Liver (tissue), 9 donors: Measurements from ENCODE around the gene NPTN. TPM values are rescaled to one million over a fixed set of nuclear protein-coding genes. Genes with fewer than 3 reads are reported as not detected.

Experiments
- DNase-seq: peaks from one replicate; pipeline ENCODE4 v3.0.0-alpha.2; 2017; ENCODE audit warnings: low spot score
- H3K27ac ChIP-seq, 2 donors: one replicate each; pipeline ENCODE4 v1.7.0; 2013; ENCODE audit warnings: inconsistent platforms in 2 of 2, low read length in 2 of 2, control low read depth in 1 of 2, low read depth in 1 of 2, mild to moderate bottlenecking in 1 of 2
- H3K27me3 ChIP-seq, 4 donors: one replicate each; pipeline versions ENCODE4 v1.6.1 to v1.7.0; 2013; ENCODE audit warnings: low read length in 3 of 4, inconsistent platforms in 1 of 4, mild to moderate bottlenecking in 1 of 4, moderate library complexity in 1 of 4; ENCODE audit not compliant: control insufficient read depth in 4 of 4, insufficient read depth in 4 of 4
- H3K36me3 ChIP-seq, 4 donors: one replicate each; pipeline versions ENCODE4 v1.6.1 to v1.7.0; 2013; ENCODE audit warnings: low read length in 3 of 4, mild to moderate bottlenecking in 3 of 4, low read depth in 1 of 4, moderate library complexity in 1 of 4; ENCODE audit not compliant: control insufficient read depth in 4 of 4, insufficient read depth in 3 of 4
- H3K4me1 ChIP-seq, 4 donors: one replicate each; pipeline versions ENCODE4 v1.6.1 to v1.7.0; 2013; ENCODE audit warnings: low read length in 3 of 4, mild to moderate bottlenecking in 3 of 4, moderate library complexity in 1 of 4; ENCODE audit not compliant: control insufficient read depth in 4 of 4, insufficient read depth in 4 of 4
- H3K4me3 ChIP-seq, 3 donors: one replicate each; pipeline versions ENCODE4 v1.6.1 to v1.7.0; 2013; ENCODE audit warnings: low read length in 3 of 3, control low read depth in 1 of 3, low read depth in 1 of 3, mild to moderate bottlenecking in 1 of 3
- H3K9ac ChIP-seq, 2 donors: one replicate each; pipeline ENCODE4 v1.7.0; 2013; ENCODE audit warnings: low read length in 2 of 2, mild to moderate bottlenecking in 2 of 2, moderate library complexity in 2 of 2, control low read depth in 1 of 2, low read depth in 1 of 2
- H3K9me3 ChIP-seq, 4 donors: one replicate each; pipeline versions ENCODE4 v1.6.1 to v1.7.0; 2013; ENCODE audit warnings: low read length in 3 of 4; ENCODE audit not compliant: control insufficient read depth in 4 of 4
- EGR1 ChIP-seq, 2 donors: IDR thresholded peaks; 2 replicates each; pipeline ENCODE4 v1.6.1; 2016 to 2018; ENCODE audit warnings: antibody characterized with exemption in 2 of 2, low read depth in 2 of 2
- FOXA1 ChIP-seq: IDR thresholded peaks from 2 replicates; pipeline ENCODE4 v1.6.1; 2016; ENCODE audit warnings: antibody characterized with exemption
- FOXA2 ChIP-seq: IDR thresholded peaks from 2 replicates; pipeline ENCODE4 v1.6.1; 2016; ENCODE audit warnings: antibody characterized with exemption
- GABPA ChIP-seq, 2 donors: IDR thresholded peaks in 1 of 2; conservative IDR thresholded peaks in 1 of 2; 2 replicates each; pipeline ENCODE4 v1.6.1; 2016; ENCODE audit warnings: antibody characterized with exemption in 2 of 2, mild to moderate bottlenecking in 1 of 2, moderate library complexity in 1 of 2
- HNF4A ChIP-seq, 2 donors: conservative IDR thresholded peaks; 2 replicates each; pipeline ENCODE4 v1.6.1; 2016; ENCODE audit warnings: antibody characterized with exemption in 2 of 2, mild to moderate bottlenecking in 2 of 2
- HNF4G ChIP-seq: IDR thresholded peaks from 2 replicates; pipeline ENCODE4 v1.6.1; 2016; ENCODE audit warnings: antibody characterized with exemption
- JUND ChIP-seq, 2 donors: IDR thresholded peaks; 2 replicates each; pipeline ENCODE4 v1.6.1; 2016; ENCODE audit warnings: antibody characterized with exemption in 2 of 2
- NR2F2 ChIP-seq: IDR thresholded peaks from 2 replicates; pipeline ENCODE4 v1.6.1; 2016; ENCODE audit warnings: antibody characterized with exemption
- RAD21 ChIP-seq, 2 donors: IDR thresholded peaks; 2 replicates each; pipeline ENCODE4 v1.6.1; 2016; ENCODE audit warnings: antibody characterized with exemption in 2 of 2, mild to moderate bottlenecking in 2 of 2
- RXRA ChIP-seq, 2 donors: IDR thresholded peaks; 2 replicates each; pipeline ENCODE4 v1.6.1; 2017 to 2018; ENCODE audit warnings: antibody characterized with exemption in 2 of 2, mild to moderate bottlenecking in 1 of 2
- SP1 ChIP-seq: IDR thresholded peaks from 2 replicates; pipeline ENCODE4 v1.6.1; 2018; ENCODE audit warnings: antibody characterized with exemption, mild to moderate bottlenecking
- TAF1 ChIP-seq: conservative IDR thresholded peaks from 2 replicates; pipeline ENCODE4 v1.6.1; 2016; ENCODE audit warnings: antibody characterized with exemption, mild to moderate bottlenecking
- YY1 ChIP-seq: IDR thresholded peaks from 2 replicates; pipeline ENCODE4 v1.6.1; 2016; ENCODE audit warnings: antibody characterized with exemption, mild to moderate bottlenecking
- WGBS: extraction: QIAGEN DNeasy Blood & Tissue Kit; methylation state at CpG from one replicate; pipeline ENCODE4 v1.1.7; 2013; 5-methylcytosine and 5-hydroxymethylcytosine counted together
- polyA plus RNA-seq, 2 donors: library from polyadenylated mRNA; stranded (reverse) in 1 of 2; unstranded in 1 of 2; fragments of 200-250 nt in 1 of 2; fragments of >200 nt in 1 of 2; fragmentation: Nextera tagmentation in 1 of 2; extraction: Ambion mirVana in 1 of 2; gene quantifications; one replicate each; pipeline versions ENCODE4 v1.2.1 to v1.2.3, GENCODE V29; 2013 to 2015
- total RNA-seq, 2 donors: library from RNA; depleted of rRNA; stranded (reverse); fragments of >200 nt; gene quantifications; one replicate each; pipeline ENCODE4 v1.2.3, GENCODE V29; 2014
- TF ChIP-seq, protein P1 (sequence below): IDR thresholded peaks from 2 replicates; pipeline ENCODE4 v1.6.1; 2016; ENCODE audit warnings: antibody characterized with exemption, mild to moderate bottlenecking
- TF ChIP-seq, protein P2 (sequence below): IDR thresholded peaks from 2 replicates; pipeline ENCODE4 v1.6.1; 2016; ENCODE audit warnings: antibody characterized with exemption
- TF ChIP-seq, protein P3 (sequence below): IDR thresholded peaks from 2 replicates; pipeline ENCODE4 v1.6.1; 2016; ENCODE audit warnings: antibody characterized with exemption
- TF ChIP-seq, protein P4 (sequence below): IDR thresholded peaks from 2 replicates; pipeline ENCODE4 v1.6.1; 2016; ENCODE audit warnings: antibody characterized with exemption
- TF ChIP-seq, protein P5 (sequence below): fragments of 150-350 bp; IDR thresholded peaks from 2 replicates; pipeline ENCODE4 v1.5.1; 2017; ENCODE audit warnings: improper control_type of control experiment, low read depth, low read length; ENCODE audit not compliant: missing input control
- donor health status: healthy.
- donor health status: healthy.
- donor health status: healthy.
- donor health status: healthy.
- donor health status: healthy.

The NPTN gene
- total and polyA plus RNA-seq, 4 donors = 16.8 to 42.4 (median 33.9) TPM

DNA sequence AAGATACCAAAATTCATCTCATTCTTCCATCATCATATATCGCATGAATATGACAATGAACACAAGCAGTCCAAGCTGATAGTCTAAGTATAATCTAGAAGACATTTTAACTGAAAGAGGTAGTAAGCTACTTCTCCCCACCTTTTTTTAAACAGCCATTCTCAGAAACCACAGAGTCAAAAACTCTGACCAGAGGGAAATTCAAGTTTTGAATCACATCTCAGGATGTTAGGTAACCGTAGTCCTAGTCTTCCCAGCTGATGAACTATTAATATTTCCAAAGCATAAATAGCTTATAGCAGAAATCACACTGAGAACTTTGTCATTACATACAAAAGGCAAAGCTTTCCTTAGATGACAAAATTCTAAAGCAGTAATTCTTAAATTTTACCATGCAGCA, 25.8 kb downstream of the NPTN start:
- TF ChIP-seq HNF4A (conservative IDR thresholded peaks at IDR 0.05) (no peak), GABPA (IDR thresholded peaks at IDR 0.05 in 1 of 2, conservative IDR thresholded peaks at IDR 0.05 in 1 of 2) (no peak), FOXA2 (no peak), SP1 (no peak), EGR1 (IDR thresholded peaks at IDR 0.05; ENCODE audit: low read depth in 2 of 2) (no peak), YY1 (no peak), TAF1 (no peak), HNF4G (no peak), FOXA1 (no peak), RXRA (IDR thresholded peaks at IDR 0.05) (no peak), RAD21 (IDR thresholded peaks at IDR 0.05) (no peak), JUND (IDR thresholded peaks at IDR 0.05) (no peak), NR2F2 (no peak)
- TF ChIP-seq, protein P1, sequence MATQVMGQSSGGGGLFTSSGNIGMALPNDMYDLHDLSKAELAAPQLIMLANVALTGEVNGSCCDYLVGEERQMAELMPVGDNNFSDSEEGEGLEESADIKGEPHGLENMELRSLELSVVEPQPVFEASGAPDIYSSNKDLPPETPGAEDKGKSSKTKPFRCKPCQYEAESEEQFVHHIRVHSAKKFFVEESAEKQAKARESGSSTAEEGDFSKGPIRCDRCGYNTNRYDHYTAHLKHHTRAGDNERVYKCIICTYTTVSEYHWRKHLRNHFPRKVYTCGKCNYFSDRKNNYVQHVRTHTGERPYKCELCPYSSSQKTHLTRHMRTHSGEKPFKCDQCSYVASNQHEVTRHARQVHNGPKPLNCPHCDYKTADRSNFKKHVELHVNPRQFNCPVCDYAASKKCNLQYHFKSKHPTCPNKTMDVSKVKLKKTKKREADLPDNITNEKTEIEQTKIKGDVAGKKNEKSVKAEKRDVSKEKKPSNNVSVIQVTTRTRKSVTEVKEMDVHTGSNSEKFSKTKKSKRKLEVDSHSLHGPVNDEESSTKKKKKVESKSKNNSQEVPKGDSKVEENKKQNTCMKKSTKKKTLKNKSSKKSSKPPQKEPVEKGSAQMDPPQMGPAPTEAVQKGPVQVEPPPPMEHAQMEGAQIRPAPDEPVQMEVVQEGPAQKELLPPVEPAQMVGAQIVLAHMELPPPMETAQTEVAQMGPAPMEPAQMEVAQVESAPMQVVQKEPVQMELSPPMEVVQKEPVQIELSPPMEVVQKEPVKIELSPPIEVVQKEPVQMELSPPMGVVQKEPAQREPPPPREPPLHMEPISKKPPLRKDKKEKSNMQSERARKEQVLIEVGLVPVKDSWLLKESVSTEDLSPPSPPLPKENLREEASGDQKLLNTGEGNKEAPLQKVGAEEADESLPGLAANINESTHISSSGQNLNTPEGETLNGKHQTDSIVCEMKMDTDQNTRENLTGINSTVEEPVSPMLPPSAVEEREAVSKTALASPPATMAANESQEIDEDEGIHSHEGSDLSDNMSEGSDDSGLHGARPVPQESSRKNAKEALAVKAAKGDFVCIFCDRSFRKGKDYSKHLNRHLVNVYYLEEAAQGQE = no peak
- TF ChIP-seq, protein P2, sequence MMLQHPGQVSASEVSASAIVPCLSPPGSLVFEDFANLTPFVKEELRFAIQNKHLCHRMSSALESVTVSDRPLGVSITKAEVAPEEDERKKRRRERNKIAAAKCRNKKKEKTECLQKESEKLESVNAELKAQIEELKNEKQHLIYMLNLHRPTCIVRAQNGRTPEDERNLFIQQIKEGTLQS = no peak
- TF ChIP-seq, protein P3, sequence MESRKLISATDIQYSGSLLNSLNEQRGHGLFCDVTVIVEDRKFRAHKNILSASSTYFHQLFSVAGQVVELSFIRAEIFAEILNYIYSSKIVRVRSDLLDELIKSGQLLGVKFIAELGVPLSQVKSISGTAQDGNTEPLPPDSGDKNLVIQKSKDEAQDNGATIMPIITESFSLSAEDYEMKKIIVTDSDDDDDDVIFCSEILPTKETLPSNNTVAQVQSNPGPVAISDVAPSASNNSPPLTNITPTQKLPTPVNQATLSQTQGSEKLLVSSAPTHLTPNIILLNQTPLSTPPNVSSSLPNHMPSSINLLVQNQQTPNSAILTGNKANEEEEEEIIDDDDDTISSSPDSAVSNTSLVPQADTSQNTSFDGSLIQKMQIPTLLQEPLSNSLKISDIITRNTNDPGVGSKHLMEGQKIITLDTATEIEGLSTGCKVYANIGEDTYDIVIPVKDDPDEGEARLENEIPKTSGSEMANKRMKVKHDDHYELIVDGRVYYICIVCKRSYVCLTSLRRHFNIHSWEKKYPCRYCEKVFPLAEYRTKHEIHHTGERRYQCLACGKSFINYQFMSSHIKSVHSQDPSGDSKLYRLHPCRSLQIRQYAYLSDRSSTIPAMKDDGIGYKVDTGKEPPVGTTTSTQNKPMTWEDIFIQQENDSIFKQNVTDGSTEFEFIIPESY = no peak
- TF ChIP-seq, protein P4, sequence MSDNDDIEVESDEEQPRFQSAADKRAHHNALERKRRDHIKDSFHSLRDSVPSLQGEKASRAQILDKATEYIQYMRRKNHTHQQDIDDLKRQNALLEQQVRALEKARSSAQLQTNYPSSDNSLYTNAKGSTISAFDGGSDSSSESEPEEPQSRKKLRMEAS = no peak
- TF ChIP-seq, protein P5, sequence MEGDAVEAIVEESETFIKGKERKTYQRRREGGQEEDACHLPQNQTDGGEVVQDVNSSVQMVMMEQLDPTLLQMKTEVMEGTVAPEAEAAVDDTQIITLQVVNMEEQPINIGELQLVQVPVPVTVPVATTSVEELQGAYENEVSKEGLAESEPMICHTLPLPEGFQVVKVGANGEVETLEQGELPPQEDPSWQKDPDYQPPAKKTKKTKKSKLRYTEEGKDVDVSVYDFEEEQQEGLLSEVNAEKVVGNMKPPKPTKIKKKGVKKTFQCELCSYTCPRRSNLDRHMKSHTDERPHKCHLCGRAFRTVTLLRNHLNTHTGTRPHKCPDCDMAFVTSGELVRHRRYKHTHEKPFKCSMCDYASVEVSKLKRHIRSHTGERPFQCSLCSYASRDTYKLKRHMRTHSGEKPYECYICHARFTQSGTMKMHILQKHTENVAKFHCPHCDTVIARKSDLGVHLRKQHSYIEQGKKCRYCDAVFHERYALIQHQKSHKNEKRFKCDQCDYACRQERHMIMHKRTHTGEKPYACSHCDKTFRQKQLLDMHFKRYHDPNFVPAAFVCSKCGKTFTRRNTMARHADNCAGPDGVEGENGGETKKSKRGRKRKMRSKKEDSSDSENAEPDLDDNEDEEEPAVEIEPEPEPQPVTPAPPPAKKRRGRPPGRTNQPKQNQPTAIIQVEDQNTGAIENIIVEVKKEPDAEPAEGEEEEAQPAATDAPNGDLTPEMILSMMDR = no peak
- Histone ChIP-seq H3K36me3 (no peaks in the 10 kb centered on the region), H3K27ac (no peak overlapping the region), H3K27me3 (no peaks in the 10 kb centered on the region), H3K9me3 (no peaks in the 10 kb centered on the region), H3K9ac (no peak overlapping the region), H3K4me3 (no peak overlapping the region), H3K4me1 (peaks cover 0 to 3% (median 1%) of the 10 kb centered on the region in 4 donors)
- 86% methylated on average over 2 of the region's 2 CpGs for WGBS
- DNase-seq = no peak
